SK-N-SH treated with all-trans-retinoic acid at 6 μM for 48 hours (cell line): ENCODE results near the gene ZNF189.

Source experiments
- ARNTL ChIP-seq: fragments of 450-650 bp; formaldehyde crosslinking; IDR thresholded peaks from 2 replicates; pipeline ENCODE4 v1.5.0; 2020; ENCODE audit warnings: low read depth, mild to moderate bottlenecking, moderate library complexity, borderline replicate concordance
- CSDC2 ChIP-seq: fragments of 250-450 bp; sonication (Bioruptor Pico); IDR thresholded peaks from 2 replicates; pipeline ENCODE4 v1.5.0; 2020; ENCODE audit warnings: mild to moderate bottlenecking, moderate library complexity
- SNAI2 ChIP-seq: fragments of 250-450 bp; sonication (Bioruptor Pico); IDR thresholded peaks from 2 replicates; pipeline ENCODE4 v1.5.0; 2020; ENCODE audit warnings: mild to moderate bottlenecking, moderate library complexity
- ZFP3 ChIP-seq: fragments of 250-450 bp; sonication (Bioruptor Pico); IDR thresholded peaks from 2 replicates; pipeline ENCODE4 v1.5.0; 2020; ENCODE audit warnings: mild to moderate bottlenecking, moderate library complexity
- TF ChIP-seq, protein P1 (sequence below): fragments of 250-450 bp; sonication (Bioruptor Pico); IDR thresholded peaks from 2 replicates; pipeline ENCODE4 v1.8.0; 2020; ENCODE audit warnings: mild to moderate bottlenecking, moderate library complexity, borderline replicate concordance
- TF ChIP-seq, protein P2 (sequence below): fragments of 250-450 bp; sonication (Bioruptor Pico); IDR thresholded peaks from 2 replicates; pipeline ENCODE4 v1.8.0; 2021; ENCODE audit warnings: low read depth, mild to moderate bottlenecking, moderate library complexity, borderline replicate concordance

DNA sequence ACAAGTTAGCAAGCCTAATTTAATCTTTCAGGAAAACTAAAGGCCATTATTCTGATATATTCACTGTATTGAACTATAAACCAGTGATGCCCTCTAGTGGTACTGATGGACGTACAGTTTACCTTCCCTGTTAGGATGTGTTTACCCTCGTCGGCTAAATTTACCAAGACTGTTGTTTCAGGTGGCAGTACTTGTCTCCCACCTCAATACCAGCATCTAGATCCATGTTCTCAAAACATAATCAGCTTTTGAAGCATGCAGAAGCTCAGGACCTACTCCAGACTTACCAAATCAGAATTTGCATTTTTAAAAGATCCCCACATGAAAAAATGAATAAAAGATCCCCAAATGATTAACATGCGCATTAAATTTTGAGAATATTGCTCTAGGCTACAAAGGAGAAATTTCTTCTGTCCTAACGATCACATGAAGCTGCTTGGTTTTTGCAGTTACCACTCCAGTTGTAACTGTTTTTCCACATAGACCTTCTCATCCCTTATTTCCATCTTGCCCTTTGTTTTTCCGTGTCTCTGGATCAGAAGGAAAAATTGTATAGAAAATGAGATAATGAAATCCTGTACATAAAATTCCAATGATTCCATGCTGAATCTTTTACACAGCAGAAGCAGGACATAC is 10.7 kb upstream of the ZNF189 start:
- TF ChIP-seq CSDC2 (no peak), ZFP3 (no peak), SNAI2 (no peak), ARNTL (CRISPR knock-in tag) (no peak)
- TF ChIP-seq, protein P1, sequence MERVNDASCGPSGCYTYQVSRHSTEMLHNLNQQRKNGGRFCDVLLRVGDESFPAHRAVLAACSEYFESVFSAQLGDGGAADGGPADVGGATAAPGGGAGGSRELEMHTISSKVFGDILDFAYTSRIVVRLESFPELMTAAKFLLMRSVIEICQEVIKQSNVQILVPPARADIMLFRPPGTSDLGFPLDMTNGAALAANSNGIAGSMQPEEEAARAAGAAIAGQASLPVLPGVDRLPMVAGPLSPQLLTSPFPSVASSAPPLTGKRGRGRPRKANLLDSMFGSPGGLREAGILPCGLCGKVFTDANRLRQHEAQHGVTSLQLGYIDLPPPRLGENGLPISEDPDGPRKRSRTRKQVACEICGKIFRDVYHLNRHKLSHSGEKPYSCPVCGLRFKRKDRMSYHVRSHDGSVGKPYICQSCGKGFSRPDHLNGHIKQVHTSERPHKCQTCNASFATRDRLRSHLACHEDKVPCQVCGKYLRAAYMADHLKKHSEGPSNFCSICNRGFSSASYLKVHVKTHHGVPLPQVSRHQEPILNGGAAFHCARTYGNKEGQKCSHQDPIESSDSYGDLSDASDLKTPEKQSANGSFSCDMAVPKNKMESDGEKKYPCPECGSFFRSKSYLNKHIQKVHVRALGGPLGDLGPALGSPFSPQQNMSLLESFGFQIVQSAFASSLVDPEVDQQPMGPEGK (CRISPR knock-in tag), result no peak
- TF ChIP-seq, protein P2, sequence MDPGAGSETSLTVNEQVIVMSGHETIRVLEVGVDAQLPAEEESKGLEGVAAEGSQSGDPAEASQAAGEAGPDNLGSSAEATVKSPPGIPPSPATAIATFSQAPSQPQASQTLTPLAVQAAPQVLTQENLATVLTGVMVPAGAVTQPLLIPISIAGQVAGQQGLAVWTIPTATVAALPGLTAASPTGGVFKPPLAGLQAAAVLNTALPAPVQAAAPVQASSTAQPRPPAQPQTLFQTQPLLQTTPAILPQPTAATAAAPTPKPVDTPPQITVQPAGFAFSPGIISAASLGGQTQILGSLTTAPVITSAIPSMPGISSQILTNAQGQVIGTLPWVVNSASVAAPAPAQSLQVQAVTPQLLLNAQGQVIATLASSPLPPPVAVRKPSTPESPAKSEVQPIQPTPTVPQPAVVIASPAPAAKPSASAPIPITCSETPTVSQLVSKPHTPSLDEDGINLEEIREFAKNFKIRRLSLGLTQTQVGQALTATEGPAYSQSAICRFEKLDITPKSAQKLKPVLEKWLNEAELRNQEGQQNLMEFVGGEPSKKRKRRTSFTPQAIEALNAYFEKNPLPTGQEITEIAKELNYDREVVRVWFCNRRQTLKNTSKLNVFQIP, result no peak
